Measurements from ENCODE around the gene FILIP1.

- TF ChIP-seq CTCF (conservative IDR thresholded peaks at IDR 0.05; ENCODE audit: low read length) (no peak), EZH2phosphoT487 (IDR thresholded peaks at IDR 0.05; ENCODE audit: borderline replicate concordance, low read depth, low read length) (no peak)
These were observed 68.7 kb downstream of the FILIP1 start for GRCh38 chr6:75424618-75425548.

Measured in OCI-LY7 (cell line).